Panc1 (cell line): ENCODE data around the gene CSNK1G1. TPM values are rescaled to one million over a fixed set of nuclear protein-coding genes. Genes with fewer than 3 reads are reported as not detected.
"Not testable (repeated sequence)": the region's sequence is repeated elsewhere in the genome, so short reads cannot be mapped to it uniquely, and the experiment has no call there.

Experiments
- ATAC-seq: fragments of 200-7000 bp; cut with Tn5 transposase; 2 replicates; pipeline ENCODE4 v1.9.1; 2020; ENCODE audit warnings: mild to moderate bottlenecking, moderate library complexity
- BruUV-seq: library from RNA; stranded (reverse); fragments of 400-500 nt; replicated peaks from 2 replicates; lab custom pipeline; 2021; lab: Mats Ljungman, UMichigan
- CTCF ChIA-PET: fragments of 300-600 bp; sonication (Branson Sonifier 250); formaldehyde crosslinking; loops from one replicate; lab custom pipeline; 2022; ENCODE audit warnings: antibody characterized with exemption; lab: Charles Lee
- POLR2A ChIA-PET: fragments of 300-600 bp; sonication (Branson Sonifier 250); formaldehyde crosslinking; loops from one replicate; lab custom pipeline; 2022; ENCODE audit warnings: antibody characterized with exemption; lab: Charles Lee
- DNase-seq: peaks from one replicate; pipeline ENCODE4 v3.0.0-alpha.2; 2010; ENCODE audit warnings: low read depth, low spot score
- H3K27ac ChIP-seq: 2 replicates; pipeline ENCODE4 v1.5.1; 2011; ENCODE audit warnings: mild to moderate bottlenecking, low read length, inconsistent platforms
- H3K27me3 ChIP-seq: fragments of 200-500 bp; sonication (Bioruptor generic); 2 replicates; pipeline ENCODE4 v1.6.0; 2014; ENCODE audit warnings: low read length, inconsistent platforms; ENCODE audit not compliant: control insufficient read depth, insufficient read depth
- H3K36me3 ChIP-seq: fragments of 200-500 bp; sonication (Bioruptor generic); 2 replicates; pipeline ENCODE4 v1.5.1; 2014; ENCODE audit warnings: inconsistent platforms, mild to moderate bottlenecking, low read length, moderate library complexity; ENCODE audit not compliant: control insufficient read depth, insufficient read depth
- H3K4me1 ChIP-seq: 2 replicates; pipeline ENCODE4 v1.5.1; 2011; ENCODE audit warnings: inconsistent platforms, mild to moderate bottlenecking, low read length, moderate library complexity; ENCODE audit not compliant: control insufficient read depth, insufficient read depth
- H3K4me3 ChIP-seq, 2 experiments: 2 replicates each; pipeline ENCODE4 v1.5.1; 2011 to 2012; ENCODE audit warnings: low read depth in 2 of 2, low read length in 2 of 2, mild to moderate bottlenecking in 2 of 2, inconsistent platforms in 1 of 2, moderate library complexity in 1 of 2
- H3K9me3 ChIP-seq: fragments of 200-500 bp; sonication (Bioruptor generic); 2 replicates; pipeline ENCODE4 v1.5.1; 2014; ENCODE audit warnings: low read depth, mild to moderate bottlenecking, inconsistent platforms, low read length, moderate library complexity; ENCODE audit not compliant: control insufficient read depth, insufficient read depth
- CTCF ChIP-seq: fragments of 450-650 bp; IDR thresholded peaks from 2 replicates; pipeline ENCODE4 v1.5.1; 2017; ENCODE audit warnings: mild to moderate bottlenecking
- POLR2AphosphoS5 ChIP-seq: IDR thresholded peaks from 2 replicates; pipeline ENCODE4 v1.6.1; 2012; ENCODE audit warnings: mild to moderate bottlenecking, low read depth, low read length, moderate library complexity
- REST ChIP-seq, 2 experiments: IDR thresholded peaks; 2 replicates each; pipeline ENCODE4 v1.6.1; 2011 to 2012; ENCODE audit warnings: low read depth in 2 of 2, control low read depth in 1 of 2, low read length in 1 of 2, mild to moderate bottlenecking in 1 of 2, moderate library complexity in 1 of 2; ENCODE audit not compliant: insufficient read depth in 1 of 2
- SIN3A ChIP-seq: IDR thresholded peaks from 2 replicates; pipeline ENCODE4 v1.6.1; 2012; ENCODE audit warnings: low read depth, mild to moderate bottlenecking, low read length, moderate library complexity, borderline replicate concordance; ENCODE audit not compliant: insufficient read depth
- TCF7L2 ChIP-seq: IDR thresholded peaks from 2 replicates; pipeline ENCODE4 v1.6.1; 2011; ENCODE audit warnings: mild to moderate bottlenecking, low read depth, low read length, inconsistent platforms
- in situ Hi-C: cut with HindIII; loops from 2 replicates; pipeline ENCODE4 v1.10.0; 2016; ENCODE audit warnings: low sequenced_read_pairs, low pct_unique_long_range_greater_than_20kb
- intact Hi-C: fragments of 100-400 bp; cut with micrococcal nuclease; formaldehyde crosslinking; loops from one replicate; pipeline ENCODE4 v1.10.0; 2022; ENCODE audit not compliant: unreplicated experiment
- total RNA-seq: library from RNA; stranded (reverse); gene quantifications from one replicate; pipeline ENCODE4 v1.2.1, GENCODE V29; 2021; ENCODE audit not compliant: unreplicated experiment

The CSNK1G1 gene
- total RNA-seq, 1 experiment from 2014 or later: 22.8 TPM

- BruUV-seq: no TSS peak
- ChIA-PET POLR2A (interaction anchor here (0.6 kb wide), 1 partner anchor 36 kb away, joined by 3 read pairs; no protein-coding TSS in a partner anchor), CTCF (no interaction called here)
- no peak overlapping the region for H3K27ac ChIP-seq
- in situ Hi-C loops (no loop called here), intact Hi-C loops (no loop called here)
- no peaks in the 10 kb centered on the region for H3K36me3 ChIP-seq
- TF ChIP-seq TCF7L2: no peak
- no peak for TF ChIP-seq SIN3A
- TF ChIP-seq CTCF: no peak
- no peak for TF ChIP-seq POLR2AphosphoS5
- TF ChIP-seq REST (IDR thresholded peaks at IDR 0.05; ENCODE audit: insufficient read depth in 1 of 2, low read depth in 2 of 2, low read length in 1 of 2): no peak
- DNase-seq (no peak), ATAC-seq (no peak)
- peaks cover 8% of the 10 kb centered on the region; the same call in 1 of the 2 replicates for H3K4me1 ChIP-seq
- H3K27me3 ChIP-seq: no peaks in the 10 kb centered on the region
- no peaks in the 10 kb centered on the region for H3K9me3 ChIP-seq
- no peak overlapping the region for H3K4me3 ChIP-seq
Observed at GRCh38 chr15:64348455-64348854, 7.5 kb downstream of the CSNK1G1 start.

- intact Hi-C loops, POLR2A ChIA-PET, in situ Hi-C loops: not testable (repeated sequence)
Observed at GRCh38 chr15:64346242-64346641, 9.7 kb downstream of the CSNK1G1 start.

GRCh38 chr15:64344651-64345294 lies 11.2 kb downstream of the CSNK1G1 start:
- Histone ChIP-seq H3K9me3 (no peaks in the 10 kb centered on the region), H3K27ac (peak overlapping the region; percentile 9; the same call in 1 of the 2 replicates), H3K36me3 (no peaks in the 10 kb centered on the region), H3K27me3 (no peaks in the 10 kb centered on the region), H3K4me1 (peaks cover 8% of the 10 kb centered on the region; the same call in 1 of the 2 replicates), H3K4me3 (no peak overlapping the region)
- no TSS peak for BruUV-seq
- TF ChIP-seq REST (IDR thresholded peaks at IDR 0.05; ENCODE audit: insufficient read depth in 1 of 2, low read depth in 2 of 2, low read length in 1 of 2): no peak
- no peak for TF ChIP-seq CTCF
- no peak for TF ChIP-seq POLR2AphosphoS5
- ATAC-seq: no peak
- ChIA-PET CTCF (no interaction called here), POLR2A (no interaction called here)
- DNase-seq: no peak
- intact Hi-C loops: no loop called here
- in situ Hi-C loops: no loop called here

More at GRCh38 chr15:64346242-64346641, 9.7 kb downstream of the CSNK1G1 start:
- BruUV-seq, H3K27ac ChIP-seq, H3K27me3 ChIP-seq, DNase-seq, H3K36me3 ChIP-seq, H3K4me1 ChIP-seq, H3K4me3 ChIP-seq, H3K9me3 ChIP-seq, ATAC-seq: not testable (repeated sequence)
- CTCF ChIA-PET: interaction anchor here (0.7 kb wide), 1 partner anchor 159 kb away, joined by 4 read pairs; no protein-coding TSS in a partner anchor
